Measurements from ENCODE around the gene GTF2I.
"Not testable (repeated sequence)": the region's sequence is repeated elsewhere in the genome, so short reads cannot be mapped to it uniquely, and the experiment has no call there.

GRCh38 chr7:74766509-74766908, 109.0 kb downstream of the GTF2I start:
- not testable (repeated sequence) for TF ChIP-seq CTCF (IDR thresholded peaks at IDR 0.05; ENCODE audit: low read depth, low read length, missing input control); GABPA (IDR thresholded peaks at IDR 0.05 in 1 of 2, conservative IDR thresholded peaks at IDR 0.05 in 1 of 2); REST (IDR thresholded peaks at IDR 0.05); ZBTB33 (IDR thresholded peaks at IDR 0.05); SP1 (IDR thresholded peaks at IDR 0.05); JUND (IDR thresholded peaks at IDR 0.05); EGR1 (IDR thresholded peaks at IDR 0.05; ENCODE audit: low read depth in 2 of 2); MAX (IDR thresholded peaks at IDR 0.05); RAD21 (IDR thresholded peaks at IDR 0.05); RXRA (IDR thresholded peaks at IDR 0.05); YY1 (IDR thresholded peaks at IDR 0.05); TAF1 (conservative IDR thresholded peaks at IDR 0.05); HNF4A (conservative IDR thresholded peaks at IDR 0.05)
